NCI-H82 treated with DMSO at 0.1 percent for 48 hours (cell line): Measurements from ENCODE around the gene KNCN.

Experiments
- DNase-seq: peaks from one replicate; lab custom pipeline; 2025; ENCODE audit not compliant: unreplicated experiment; lab: John Stamatoyannopoulos, UW

The KNCN gene

DNA sequence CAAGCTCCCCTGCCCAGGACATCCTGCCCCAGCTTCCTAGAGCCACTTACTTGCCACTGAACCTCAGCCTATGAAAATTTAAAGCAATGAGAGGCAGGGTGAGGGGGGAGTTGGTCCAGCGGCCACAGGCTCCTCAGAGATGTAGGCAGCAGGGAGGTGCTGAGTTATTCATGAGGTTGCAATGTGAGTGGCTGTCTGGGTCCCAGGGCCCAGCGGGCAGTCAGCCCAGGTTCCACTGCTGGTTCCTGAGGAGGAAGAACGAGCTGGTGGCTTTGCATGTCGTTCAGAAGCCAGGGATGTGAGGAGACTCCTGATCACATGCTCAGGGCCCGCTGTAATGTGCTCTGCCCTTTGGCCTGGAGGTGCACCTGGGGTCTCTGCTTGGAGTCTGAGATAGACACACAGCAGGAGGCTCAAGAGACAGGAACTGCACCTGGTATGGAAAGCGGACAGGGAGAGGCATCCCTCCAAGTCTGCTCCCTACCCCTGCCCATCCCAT is at the start of gene KNCN:
Gene KNCN, minus strand, starts transcription at position 51 of the 499 bp plus-strand sequence. CDS start 432 bp downstream, outside the sequence.
- DNase-seq: no peak

DNA sequence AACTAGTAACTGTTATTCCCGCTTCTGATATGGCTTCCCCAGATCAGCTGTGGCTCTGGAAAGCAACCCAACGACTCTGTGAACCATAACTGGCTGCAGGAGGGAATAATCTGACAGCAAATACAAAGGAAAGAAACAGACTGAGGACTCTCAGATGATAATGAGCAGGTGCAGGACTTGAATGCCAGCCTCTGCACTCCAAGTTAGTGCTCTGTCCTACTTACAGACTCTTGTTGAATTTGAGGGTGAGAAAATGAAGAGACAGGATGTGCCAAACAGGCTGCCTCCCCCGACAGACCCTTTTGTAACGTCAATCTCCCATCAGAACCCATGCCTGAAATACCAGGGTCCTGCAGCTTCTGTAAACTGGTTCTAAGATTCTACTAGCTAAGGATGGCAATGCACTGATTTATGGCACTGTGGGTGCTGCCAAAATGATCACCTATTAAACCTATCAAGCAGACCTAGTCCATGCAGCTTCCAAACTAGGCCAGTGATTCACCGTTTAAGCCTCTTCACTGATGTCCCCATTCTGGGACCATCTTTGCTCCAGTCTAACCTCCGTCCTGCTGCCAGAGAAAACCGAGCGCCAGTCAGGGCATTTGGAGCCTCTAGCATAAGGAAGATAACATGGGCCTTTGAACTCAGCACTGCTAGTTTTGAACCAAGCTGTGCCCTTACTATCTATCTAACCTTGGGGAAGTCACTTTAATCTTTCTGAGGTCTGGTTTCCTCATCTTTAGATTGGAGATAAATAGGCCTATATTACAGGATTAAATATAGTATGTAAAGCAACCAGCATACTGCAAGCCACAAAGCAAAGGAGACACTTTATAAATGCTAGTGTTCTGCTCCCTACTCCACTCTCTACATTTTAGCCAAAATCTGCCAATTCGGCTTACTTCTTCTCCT is 47.9 kb upstream of the KNCN start:
- DNase-seq: no peak

DNA sequence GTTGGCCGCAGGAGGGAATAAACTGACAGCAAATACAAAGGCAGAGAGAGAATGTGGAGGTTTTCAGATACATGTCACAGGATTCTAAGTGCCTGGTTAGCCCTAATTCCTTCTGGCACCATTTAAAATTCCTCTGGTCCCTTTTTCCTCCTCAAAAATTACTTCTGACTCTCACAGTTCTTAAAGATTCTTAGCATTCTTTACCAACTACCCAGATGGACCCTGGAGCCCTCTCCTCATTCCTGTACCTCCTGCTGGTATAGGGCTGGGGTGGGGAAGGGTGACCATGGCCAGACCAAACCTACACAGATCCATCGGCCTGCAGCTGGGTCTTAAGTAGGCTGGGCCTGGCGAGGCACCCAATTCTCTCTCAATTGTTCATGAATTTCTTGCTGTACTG is 45.4 kb upstream of the KNCN start:
- no peak for DNase-seq

DNA sequence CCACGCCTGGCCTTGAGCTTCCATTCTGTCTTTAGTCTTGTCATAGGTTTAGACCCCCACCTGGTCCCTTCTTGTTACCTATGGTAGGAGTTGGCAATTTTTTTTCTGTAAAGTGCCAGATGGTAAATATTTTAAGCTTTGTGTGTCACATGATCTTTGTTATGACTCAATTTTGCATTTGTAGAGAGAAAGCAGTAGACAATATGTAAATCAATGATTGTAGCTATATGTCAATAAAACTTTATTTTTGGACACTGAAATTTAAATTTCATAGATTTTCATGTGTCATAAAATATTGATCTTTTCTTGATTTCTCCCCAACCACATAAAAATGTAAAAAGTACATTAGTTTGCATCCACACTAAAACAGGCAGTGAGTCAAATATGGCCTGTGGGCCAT is 44.6 kb upstream of the KNCN start:
- no peak for DNase-seq

DNA sequence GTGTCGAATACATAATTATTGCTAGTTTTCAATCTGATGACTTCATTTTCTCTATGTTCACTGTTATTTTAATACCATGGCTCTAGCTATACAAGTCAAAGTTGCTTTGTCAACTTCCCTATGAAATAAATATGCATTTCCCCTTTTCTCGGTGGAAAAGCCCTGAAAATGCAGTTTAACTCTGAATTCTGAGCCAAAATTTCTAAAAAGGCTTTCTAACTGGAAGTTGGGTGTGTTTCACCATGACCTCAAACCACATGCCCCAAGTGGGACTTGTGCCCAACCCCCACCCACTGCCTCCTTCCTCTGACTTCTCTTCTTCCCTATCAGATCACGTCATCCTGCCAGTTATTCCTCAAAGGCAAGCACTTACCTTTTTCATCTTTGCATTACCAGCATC is 43.7 kb upstream of the KNCN start:
- DNase-seq: no peak

DNA sequence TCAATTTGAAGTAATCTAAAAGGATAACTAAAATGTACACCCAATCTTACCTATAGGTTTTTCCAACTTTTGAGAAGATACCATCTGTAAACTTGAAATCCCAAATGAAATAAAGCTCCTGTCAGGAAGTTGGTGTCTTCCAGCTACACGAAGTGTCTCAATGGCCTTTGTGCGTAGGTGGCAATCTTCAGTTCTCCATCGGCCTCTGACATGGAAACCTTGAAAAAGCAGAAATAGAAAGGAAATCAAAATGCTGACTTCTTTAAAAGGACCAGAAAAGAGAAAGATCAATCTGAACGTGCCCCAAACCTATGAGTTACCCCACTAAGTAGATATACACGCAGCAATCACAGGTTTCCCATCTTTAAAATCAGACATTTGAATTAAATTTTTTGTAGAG is 42.6 kb upstream of the KNCN start:
- DNase-seq: no peak

DNA sequence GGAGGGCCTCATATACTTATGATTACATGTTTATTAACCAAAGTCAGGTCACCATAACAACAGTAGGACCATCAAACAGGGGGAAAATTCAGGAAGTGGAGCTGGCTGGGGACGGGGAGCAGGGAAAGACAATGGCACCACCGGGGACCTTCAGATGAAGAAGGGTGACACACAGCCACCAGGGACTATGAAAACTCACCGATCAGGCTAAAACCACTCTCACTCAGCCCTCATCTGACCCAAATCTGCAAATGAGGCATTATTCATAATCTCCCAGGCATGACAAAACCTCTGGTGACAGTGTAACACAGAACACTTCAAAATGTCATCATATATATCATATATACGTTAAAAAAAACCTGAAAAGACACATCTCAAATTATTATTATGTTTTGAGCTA is 41.4 kb upstream of the KNCN start:
- no peak for DNase-seq

DNA sequence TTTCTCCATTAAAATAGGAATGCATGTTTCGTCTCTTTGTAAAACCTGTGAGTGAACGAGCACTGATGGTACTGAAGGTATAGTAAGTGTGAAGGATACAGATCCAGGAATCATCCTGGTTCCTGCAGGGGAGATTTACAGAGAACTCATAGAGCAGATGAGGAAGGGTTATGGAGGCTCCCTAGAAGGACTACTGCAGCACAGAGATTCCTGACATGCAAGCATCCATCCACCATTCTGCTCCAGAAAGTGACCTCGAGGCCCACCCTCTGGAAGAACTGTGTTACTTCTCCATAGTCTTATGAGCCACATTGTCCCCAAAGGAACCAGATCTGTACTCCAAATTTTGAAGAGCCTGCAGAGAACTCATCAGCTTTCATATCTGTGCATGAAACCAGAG is 38.1 kb upstream of the KNCN start:
- DNase-seq: no peak

DNA sequence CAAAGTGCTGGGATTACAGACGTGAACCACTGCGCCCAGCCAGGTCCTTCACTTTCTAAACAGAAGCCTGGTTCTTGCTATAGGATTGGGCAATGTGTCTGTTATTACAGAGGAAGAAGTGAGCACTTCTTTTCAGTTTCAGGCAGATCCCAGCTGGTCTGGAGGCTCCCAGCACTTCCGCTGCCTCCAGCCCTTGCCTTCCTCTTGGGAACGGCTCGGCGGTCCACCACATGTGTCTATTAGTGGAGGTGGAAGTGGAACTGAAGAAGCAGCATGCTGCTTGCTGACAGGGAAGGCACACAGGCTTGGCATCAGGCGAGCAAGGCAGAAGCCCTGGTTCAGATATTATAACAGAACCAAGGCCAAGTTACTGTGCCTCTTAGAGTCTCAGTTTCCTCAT is 35.6 kb upstream of the KNCN start:
- no peak for DNase-seq

DNA sequence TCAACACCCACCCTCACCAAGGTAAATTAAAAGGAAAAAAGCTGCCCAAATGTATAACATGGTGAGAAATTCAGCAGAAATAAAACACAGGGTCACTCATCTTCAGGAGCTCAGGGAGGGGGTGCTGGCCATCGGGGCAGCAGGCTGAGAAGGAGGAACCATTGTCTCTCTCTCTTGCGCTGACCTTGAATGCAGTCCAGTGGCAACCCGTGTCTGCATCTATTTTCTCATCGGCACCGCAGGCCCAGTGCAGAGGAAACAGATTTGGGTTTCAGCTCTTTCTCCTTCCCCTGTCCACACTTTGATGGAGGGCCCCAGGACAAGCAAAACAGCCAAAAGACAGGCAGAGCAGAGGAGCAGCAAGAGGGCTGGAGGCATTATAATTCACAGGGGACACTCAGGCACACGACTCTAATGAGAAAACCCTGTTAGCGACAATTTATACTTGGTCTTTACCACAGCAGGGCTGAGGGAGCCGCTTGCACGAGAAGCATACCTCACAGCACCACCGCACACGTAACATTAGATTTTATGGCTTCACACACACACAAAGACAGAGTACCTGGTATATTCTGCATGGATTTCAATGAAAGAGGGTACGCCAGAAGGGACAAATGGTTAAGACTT is 34.0 kb upstream of the KNCN start:
- DNase-seq: no peak

DNA sequence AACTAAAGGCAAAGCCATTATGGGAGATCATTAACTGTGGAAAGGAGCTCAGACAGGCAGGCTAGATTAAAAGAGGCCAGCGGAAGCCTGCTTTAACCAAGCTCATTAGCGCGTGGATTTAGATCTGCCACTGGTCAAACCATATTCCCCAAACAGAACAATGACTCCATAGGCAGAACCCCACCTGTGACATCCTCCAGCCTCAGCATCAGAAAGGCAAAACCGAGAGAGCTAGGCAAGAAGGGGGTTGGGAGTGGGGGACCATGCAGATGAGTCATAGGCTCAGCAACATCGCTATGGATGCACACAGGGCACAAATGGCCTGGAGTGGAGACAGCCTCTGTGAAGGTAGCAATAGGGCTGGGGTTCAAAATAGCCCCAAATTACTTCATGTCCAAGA is 32.0 kb upstream of the KNCN start:
- DNase-seq: peak; percentile 53

DNA sequence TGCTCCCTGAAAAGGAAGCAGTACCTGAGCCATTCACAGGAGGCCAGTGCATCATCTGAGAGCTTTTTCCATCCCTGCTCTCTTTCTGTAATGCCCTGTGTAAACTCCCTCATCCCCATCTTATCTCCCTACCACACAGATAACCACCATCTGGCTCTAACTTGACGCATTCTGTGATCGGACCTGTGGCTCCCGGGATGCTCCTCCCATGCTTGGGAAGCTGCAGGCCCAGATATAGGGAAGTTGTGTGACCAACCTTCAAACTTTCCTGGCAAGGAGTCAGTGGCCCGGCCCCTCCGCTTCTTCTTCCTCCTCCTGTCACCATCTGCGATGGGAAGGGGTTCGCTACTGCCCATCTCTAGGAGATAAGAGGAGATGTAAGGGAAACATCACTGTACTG is 31.5 kb upstream of the KNCN start:
- DNase-seq: peak; percentile 66

DNA sequence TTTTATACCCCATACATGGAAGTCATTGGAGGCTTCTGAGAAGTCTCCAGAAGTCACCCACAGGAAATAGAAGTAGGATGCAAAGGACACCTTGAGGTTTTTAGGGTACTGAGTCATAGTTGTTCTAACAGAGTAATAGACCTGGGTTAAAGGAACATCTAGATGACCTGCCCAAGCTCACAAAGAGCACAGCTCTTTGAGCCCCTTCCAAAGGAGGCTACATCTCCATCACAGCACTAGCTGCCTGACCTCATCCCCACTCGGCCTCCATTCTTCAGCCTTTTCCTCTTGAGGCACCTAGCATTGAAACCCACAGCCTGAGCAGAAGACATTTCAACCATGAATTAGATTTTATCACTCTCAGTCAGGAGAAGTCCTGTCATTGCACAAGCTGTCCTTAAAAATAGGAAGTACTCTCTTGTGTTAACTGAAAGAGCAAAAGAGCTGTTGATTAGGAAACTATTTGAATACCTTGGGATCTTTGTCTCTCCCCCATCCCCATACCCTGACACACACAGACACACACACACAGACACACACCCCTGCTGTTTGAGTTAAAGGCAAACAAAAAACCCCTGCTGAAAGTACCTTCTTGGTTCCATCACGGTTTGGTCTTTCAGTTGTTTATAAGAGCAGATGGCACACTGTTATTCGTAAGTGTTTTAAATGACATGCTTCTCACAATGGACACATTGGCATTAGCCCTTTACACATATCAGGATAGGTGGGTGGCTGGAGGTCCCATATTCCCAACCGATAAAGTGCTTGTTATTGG is 30.4 kb upstream of the KNCN start:
- DNase-seq: no peak

DNA sequence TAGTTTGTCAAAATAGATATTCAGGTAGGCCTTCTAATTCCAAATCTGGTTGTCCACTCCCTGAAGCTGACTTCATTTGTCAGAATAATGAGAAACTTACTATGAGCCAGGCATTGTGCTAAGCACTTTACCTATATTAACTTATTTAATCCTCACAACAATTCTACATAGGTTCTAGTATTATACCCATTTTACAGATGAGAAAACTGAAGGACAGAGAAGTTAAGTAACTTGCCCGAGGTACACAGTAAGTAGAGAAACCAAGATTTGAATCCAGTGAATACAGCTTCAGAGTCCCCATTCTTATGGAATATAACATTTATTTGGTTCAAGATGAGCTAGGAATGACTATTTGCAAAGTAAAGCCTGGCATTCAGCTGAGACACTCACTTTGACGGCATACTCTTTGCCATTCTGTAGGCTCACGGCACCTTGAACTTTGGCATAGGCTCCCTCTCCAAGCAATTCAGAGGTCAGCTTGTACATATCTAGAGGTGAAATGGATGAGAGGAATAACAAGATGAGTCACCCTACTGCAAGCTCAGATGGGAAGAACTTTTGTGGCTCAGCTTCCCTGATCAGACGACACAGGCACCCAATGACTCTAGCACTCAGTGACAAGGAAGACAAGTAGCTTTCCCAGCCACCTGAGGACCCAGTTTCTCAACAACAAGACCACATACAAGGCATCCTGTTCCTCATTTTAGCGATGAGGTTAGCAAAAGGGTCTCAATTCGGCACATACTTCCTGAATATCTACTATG is 28.9 kb upstream of the KNCN start:
- no peak for DNase-seq

DNA sequence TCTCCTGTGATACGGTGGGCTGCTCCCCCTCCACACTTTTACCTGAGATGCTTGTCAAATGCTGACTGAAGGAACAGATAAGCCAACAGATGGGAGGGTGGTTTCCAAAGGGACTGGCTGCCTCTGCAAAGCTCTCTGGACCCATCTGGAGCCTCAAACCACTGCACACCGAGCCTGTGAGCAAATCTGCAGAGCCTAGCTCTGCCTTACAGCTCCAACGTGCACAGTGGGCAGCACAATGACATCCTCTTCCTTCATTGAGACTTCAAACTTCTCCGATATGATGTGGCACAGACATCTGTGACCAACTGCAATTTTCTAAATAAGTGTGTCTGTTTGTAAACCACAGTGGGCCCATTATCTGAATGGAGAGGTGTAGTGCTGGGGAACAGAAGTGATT is 26.2 kb upstream of the KNCN start:
- peak; percentile 10 for DNase-seq

DNA sequence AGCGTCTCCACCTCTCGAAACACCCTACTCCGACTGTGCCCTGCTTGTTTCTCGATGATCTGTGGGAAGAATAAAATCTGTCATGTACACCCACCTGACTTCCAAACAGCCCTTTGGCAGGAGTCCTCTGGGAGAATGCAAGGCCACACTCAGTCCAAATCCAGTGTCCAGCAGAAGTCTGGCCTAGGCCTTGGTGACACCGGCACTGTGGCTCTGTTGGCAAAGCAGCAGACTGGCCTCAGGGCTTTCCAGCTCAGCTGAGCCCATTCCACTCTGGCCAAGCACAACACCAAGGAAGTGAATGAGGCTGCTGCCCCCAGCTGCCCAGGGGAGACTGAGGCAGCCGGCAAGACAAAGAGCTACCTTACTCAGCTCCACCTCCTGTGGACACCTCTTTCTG is 25.1 kb upstream of the KNCN start:
- no peak for DNase-seq

DNA sequence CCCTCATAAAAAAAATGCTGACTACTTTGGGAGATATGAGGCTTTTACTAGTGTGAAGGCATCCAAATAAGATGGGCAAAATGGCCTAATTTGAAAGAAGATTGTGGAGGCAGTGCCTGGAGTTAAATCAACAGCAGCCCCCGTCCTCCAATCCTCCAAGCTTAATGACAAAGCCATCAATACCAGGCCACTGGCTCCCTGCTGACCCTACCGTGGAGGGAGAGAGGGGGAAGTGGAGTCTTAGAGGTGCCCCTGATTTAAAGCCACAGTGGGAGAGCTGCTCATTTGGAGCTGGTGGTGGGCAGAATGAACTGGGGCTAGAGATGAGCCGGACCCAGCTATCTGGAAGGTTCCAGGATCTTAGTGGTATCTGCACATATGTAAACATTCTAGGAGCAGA is 24.3 kb upstream of the KNCN start:
- DNase-seq: no peak

DNA sequence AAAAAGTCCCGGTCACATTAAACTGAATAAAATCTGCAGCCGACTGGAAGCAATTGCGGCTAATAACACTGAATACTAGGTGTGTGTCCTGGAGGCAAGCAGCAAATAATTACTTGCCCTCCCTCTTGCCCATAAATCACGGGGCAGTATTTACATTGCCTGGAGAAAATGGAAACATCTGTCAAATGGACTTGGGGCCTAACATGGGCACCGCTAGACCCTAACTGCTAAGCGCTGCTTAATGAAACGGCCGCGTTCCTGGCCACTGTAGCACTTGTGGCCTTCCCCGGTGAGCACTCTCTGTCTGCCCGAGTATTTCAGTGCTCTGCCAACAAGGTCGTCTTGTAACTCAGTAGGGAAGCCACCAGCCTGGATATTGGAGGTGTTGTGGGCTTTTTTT is 23.9 kb upstream of the KNCN start:
- DNase-seq: no peak

DNA sequence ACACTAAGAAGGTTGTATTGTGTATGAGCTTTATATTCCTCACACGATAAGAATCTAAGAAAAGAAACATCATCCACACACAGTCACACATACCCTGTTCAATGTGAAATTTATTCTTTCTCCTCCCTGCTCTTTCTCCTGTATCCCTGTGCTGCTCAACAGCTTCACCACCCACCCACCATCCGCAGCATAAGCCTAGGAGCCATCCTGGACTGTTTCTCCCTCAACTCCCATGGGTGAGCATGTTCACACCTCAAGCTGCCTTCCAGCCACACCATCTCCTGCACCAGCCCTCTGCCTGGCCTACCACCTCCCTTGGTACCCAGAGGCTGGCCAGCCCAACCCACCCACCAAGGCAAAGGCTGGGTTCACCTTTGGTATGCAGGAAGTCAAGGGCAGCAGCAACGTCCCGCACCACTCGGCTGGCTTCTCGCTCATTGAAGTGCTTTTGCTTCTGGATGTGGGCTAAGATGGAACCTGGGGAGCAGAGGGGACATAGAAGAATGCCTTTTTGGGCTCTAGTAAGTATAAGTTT is 20.3 kb upstream of the KNCN start:
- no peak for DNase-seq

DNA sequence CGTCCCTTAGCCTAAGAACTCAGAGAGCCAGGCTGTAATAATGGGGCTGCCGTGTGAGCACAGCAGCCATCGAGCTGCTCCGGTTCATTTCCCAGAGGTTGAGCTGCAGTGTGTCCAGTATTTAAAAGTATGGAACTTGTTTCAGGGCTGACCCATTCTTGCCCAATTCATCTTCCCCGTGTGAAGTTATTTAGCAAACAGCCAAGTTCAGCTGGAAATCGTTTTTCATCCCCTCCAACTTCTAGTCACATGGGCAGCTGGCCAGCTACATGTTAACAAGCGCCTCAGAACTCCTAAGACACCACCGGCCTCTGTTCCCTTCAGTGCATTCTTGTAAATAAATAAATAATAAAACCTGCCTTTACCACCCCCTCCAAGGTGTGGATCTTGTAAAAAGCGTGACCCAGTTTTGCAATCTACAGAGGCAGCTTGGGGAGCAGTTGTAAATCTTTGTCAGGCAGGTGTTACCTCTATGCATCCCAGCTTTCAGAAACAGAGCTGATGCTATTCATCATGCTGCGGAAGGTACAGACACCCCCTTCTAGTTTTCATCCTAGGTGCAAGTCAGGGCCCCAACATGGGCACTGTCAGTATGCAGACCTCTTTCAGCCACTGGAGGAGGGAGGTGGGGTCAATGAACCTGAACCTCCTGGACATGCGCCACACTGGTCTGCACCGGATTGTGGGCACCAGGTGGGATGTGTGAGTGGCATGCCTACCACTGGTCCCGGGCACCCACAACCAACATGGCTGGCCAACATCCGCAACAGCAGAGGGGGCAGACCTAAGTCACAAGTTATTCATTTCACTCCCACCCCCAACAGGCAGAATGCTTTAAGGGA is 18.7 kb upstream of the KNCN start:
- DNase-seq: no peak
